GM20000 (cell line): Measurements from ENCODE around the gene GPATCH11.
A peak's percentile ranks its signal among the peaks of the same experiment; 100 is the strongest.

Experiments used
- DNase-seq: peaks from one replicate; pipeline ENCODE4 v3.0.0; 2012; ENCODE audit warnings: low spot score
- TF ChIP-seq, protein P1 (sequence below): IDR thresholded peaks from 2 replicates; pipeline ENCODE4 v1.5.1; 2012; ENCODE audit warnings: mild to moderate bottlenecking, control low read depth; ENCODE audit errors: extremely low read depth, missing control alignments

The GPATCH11 gene

DNA sequence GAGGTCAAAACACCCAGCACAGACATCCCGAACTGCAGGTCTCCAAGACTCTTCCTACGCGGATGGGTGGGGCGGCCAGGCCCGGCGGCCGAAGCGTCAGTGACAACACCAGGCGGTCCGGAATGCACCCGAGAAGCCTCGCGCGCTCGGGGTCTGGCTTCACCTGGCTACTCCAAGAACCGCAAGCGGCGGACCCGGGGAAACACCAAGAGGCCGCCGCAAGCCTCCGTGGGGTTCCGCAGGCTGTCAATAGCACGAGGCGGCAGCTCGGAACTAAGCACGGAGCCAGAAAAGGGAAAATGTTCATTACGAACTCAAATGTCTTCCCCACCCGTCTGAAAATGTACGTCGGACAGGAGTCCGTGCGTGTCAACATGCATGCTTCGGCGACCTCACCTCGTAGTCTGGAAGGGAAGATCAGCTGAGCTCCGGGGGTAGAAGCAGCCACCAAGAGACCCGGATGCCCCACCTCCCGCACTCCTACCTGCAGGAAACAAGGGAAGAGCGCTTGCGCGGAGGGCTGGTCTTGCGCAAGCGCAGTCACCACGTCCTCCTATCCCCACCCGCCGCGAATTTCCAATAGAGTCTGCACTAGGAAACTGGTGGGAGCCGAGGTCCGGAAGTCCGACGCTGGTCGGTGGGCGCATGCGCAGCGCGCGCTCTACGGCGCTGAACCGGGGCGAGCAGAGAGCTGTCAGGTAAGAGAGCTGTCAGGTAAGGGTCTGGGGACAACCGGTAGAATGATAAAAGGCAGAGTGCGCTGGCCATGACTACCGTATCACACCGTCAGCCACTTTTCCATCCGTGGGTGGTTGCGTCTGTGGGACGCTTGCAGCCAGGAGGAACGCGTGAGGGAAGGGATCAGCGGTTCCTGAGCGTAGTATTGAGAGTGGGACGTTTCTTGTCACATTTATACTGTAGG is at the start of gene GPATCH11, which contains the start of gene HEATR5B:
GPATCH11 (plus strand) TSS at position 646 of the 922 bp plus-strand sequence. CDS start 3,864 bp downstream, outside the sequence.
HEATR5B (minus strand) TSS at position 500 of the 922 bp plus-strand sequence. CDS start 958 bp downstream, outside the sequence.
- TF ChIP-seq, protein P1, sequence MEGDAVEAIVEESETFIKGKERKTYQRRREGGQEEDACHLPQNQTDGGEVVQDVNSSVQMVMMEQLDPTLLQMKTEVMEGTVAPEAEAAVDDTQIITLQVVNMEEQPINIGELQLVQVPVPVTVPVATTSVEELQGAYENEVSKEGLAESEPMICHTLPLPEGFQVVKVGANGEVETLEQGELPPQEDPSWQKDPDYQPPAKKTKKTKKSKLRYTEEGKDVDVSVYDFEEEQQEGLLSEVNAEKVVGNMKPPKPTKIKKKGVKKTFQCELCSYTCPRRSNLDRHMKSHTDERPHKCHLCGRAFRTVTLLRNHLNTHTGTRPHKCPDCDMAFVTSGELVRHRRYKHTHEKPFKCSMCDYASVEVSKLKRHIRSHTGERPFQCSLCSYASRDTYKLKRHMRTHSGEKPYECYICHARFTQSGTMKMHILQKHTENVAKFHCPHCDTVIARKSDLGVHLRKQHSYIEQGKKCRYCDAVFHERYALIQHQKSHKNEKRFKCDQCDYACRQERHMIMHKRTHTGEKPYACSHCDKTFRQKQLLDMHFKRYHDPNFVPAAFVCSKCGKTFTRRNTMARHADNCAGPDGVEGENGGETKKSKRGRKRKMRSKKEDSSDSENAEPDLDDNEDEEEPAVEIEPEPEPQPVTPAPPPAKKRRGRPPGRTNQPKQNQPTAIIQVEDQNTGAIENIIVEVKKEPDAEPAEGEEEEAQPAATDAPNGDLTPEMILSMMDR = no peak
- peak; percentile 91 for DNase-seq

DNA sequence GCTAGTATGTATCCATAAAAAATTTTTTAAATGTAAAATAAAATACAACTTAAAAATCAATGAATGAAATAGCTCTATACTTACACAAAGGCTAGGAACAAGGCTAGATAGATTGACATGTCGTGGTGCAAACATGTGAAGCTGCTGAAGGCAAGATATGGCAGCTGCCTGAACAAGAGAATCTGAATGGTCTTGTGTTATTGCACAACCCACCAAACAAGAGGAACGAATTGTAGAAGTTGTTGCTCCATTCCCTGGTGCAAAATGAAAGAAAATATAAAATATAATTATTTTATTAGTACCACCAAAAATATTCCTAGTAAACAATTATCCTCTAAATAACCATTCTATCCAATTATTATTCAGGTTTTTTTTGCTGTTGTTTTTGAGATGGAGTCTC is 46.5 kb upstream of the GPATCH11 start:
- TF ChIP-seq, protein P1 = no peak

DNA sequence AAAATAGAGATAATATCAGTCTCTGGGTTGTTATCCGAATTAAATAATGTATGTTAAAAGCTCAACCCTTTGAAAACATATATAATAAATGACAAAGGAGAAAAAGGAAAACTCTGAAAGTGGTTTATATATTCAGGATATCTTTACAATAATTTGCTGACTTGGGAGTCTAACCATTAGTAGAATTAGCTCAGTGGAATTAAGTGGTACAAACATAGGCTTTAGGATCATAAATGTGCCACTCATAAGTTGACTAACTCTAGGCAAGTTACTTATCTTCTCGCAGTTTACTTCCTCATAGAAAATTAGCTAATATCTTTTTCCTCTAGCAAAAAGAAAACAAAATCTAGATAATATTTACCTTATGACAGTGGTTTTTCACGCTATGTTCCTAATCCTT is 44.7 kb upstream of the GPATCH11 start:
- TF ChIP-seq, protein P1 = no peak
- no peak for DNase-seq

More for the DNA sequence above, 46.5 kb upstream of the GPATCH11 start:
- no peak for DNase-seq

DNA sequence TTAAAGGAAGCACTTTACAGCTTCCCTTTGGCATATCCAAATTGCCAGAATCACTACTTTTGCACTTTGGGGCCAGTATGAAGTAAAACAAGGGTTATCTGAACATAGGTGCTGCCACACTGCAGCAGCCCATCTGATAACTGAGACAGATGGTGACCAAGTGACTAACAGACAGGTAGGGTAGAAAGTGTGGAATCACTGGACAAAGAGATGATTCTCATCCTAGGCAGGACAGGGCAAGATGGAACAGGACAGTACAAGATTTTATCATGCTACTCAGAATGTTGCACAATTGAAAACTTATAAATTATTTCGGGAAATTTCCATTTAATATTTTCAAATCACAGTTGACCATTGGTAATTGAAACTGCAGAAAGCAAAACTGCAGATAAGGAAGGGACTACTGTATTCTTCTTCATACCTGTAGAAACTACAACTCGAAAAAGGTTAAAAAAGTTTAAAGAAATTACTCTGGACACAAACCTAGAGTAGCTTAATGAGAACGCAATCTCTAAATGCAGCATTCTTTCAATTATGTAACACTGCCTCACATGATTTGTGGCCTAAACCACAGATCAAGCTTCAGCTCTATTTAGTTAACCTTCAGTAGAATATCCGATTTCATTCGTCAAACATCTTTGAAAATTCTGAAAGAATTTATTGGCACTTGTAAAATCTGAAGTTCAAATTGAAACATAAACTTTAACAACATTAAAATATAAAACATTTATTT is 31.6 kb upstream of the GPATCH11 start:
- DNase-seq = no peak
- TF ChIP-seq, protein P1 = no peak

DNA sequence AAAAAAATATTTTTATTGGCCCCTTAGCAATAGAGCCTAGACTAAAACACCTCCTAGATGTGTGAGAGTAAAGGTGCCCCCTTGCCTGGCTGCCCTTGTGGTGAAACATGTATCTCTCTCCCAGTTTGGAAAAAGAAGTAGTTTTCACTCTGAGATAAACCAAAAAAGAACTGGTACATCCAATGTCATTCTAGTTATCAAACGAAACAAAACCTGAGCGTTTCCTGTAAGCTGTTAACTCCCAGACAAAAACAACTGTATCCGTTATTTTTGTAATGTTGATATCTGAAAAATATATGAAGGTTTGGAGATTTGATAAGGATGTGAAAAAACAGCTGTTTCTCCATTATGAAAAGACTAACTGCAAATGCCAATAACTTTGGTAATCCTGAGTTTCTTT is 24.5 kb upstream of the GPATCH11 start:
- DNase-seq = no peak
- TF ChIP-seq, protein P1 = no peak

DNA sequence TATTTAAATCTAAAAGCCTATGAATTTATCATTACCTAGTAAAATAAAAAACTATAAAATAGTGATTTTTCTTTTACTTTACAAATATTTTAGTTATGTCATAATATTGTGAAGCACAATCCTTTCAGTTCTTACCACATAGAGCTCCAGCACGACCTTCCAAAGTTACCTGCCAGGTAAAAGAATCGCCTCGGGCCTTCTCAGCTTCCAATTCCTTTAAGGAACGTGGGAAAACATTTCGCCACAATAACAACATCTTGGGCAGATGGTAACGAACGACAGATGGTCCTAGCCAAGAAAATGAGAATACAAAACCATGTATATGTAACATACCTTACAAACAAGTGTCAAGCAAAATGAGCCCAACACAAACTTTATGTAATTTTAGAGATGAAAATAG is 23.9 kb upstream of the GPATCH11 start:
- TF ChIP-seq, protein P1 = no peak
- no peak for DNase-seq
